Prostate gland (tissue), 2 donors: ENCODE measurements around the gene ITGA11. TPM values are rescaled to one million over a fixed set of nuclear protein-coding genes. Genes with fewer than 3 reads are reported as not detected.

Source experiments
- DNase-seq: peaks from one replicate; pipeline ENCODE4 v3.0.0-alpha.2; 2019; ENCODE audit warnings: low spot score
- H3K27ac ChIP-seq, 2 donors: fragments of 200-600 bp; sonication (generic); 2 replicates each; pipeline ENCODE4 v1.5.1; 2017 to 2019
- H3K27me3 ChIP-seq: fragments of 200-600 bp; sonication (generic); replicated peaks from 2 replicates; pipeline ENCODE4 v1.5.1; 2019; ENCODE audit not compliant: insufficient read depth
- H3K36me3 ChIP-seq, 2 donors: fragments of 200-600 bp; sonication (generic); 1 replicate in 1 of 2; 2 replicates in 1 of 2; pipeline versions ENCODE4 v1.5.1 to v1.8.1; 2017 to 2019
- H3K4me1 ChIP-seq: fragments of 200-600 bp; sonication (generic); replicated peaks from 2 replicates; pipeline ENCODE4 v1.5.1; 2019
- H3K4me3 ChIP-seq, 2 donors: fragments of 200-600 bp; sonication (generic); 2 replicates each; pipeline ENCODE4 v1.5.1; 2017 to 2019
- H3K9me3 ChIP-seq: fragments of 200-600 bp; sonication (generic); 2 replicates; pipeline ENCODE4 v1.5.1; 2017
- CTCF ChIP-seq, 4 experiments: fragments of 200-600 bp in 2 of 4; fragments of 450-650 bp in 2 of 4; sonication (generic) in 2 of 4; IDR thresholded peaks; 1 replicate in 3 of 4; 2 replicates in 1 of 4; pipeline ENCODE4 v1.5.1; 2016 to 2019; ENCODE audit warnings: antibody characterized with exemption in 4 of 4, mild to moderate bottlenecking in 2 of 4, moderate library complexity in 2 of 4
- POLR2A ChIP-seq: fragments of 450-650 bp; IDR thresholded peaks from one replicate; pipeline ENCODE4 v1.6.1; 2016; ENCODE audit warnings: antibody characterized with exemption, mild to moderate bottlenecking
- POLR2AphosphoS5 ChIP-seq: sonication (generic); formaldehyde crosslinking; IDR thresholded peaks from one replicate; pipeline ENCODE4 v1.6.1; 2017; ENCODE audit warnings: antibody characterized with exemption
- WGBS: methylation state at CpG from one replicate; pipeline ENCODE4 v1.1.5; 2018; 5-methylcytosine and 5-hydroxymethylcytosine counted together
- intact Hi-C: fragments of 100-400 bp; cut with DNase I; formaldehyde crosslinking; loops from one replicate; pipeline ENCODE4 v1.14.2; 2022
- total RNA-seq, 2 donors: library from RNA; depleted of rRNA; stranded (reverse); fragments of >200 nt; gene quantifications; one replicate each; pipeline ENCODE4 v1.1.0, GENCODE V29; 2016

ITGA11 gene
- total RNA-seq, 2 donors from 2014 or later = 2.0 to 11.0 TPM

DNA sequence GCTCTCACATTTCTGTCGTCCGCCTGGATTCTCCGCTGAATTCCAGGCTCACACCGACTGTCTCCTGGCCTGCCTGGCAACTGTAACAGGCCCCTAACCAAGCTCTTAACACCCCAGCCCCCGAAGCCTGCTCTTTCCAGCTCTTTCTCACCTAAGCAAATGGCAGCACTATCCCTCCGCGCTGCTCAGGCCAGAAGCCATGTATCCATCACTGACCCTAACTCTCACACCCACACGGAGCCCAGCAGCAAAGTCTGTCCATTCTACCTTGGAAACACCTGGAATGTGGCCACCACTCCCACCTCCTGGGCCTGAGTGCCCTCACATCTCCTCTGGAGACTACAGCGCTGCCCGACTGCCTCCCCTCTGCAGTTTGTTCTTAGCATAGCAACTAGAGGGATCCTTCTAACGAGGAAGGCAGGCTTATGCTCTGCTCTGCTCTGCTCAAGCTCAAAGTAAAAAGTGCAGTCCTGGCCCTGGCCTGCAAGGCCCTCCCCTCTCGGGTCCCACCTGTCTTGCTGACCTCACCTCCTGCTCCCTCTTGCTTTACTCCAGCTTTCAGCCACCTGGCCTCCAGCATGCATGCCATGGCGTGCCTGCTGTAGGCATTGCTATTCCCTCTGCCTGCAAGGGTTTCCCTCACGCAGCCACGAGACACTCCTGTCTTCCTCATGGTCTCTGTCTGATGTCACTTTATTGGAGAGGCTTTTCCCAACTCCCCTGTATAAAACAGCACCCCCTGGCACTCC lies 127.2 kb downstream of the ITGA11 start:
- Histone ChIP-seq H3K4me1 (no peaks in the 10 kb centered on the region), H3K27me3 (no peaks in the 10 kb centered on the region), H3K36me3 (no peaks in the 10 kb centered on the region), H3K9me3 (no peaks in the 10 kb centered on the region), H3K4me3 (no peak overlapping the region), H3K27ac (no peak overlapping the region)
- intact Hi-C loops = loop anchor here (5.0 kb wide), 2 partner anchors 52 to 248 kb away; no protein-coding TSS in a partner anchor
- TF ChIP-seq CTCF (IDR thresholded peaks at IDR 0.05) = no peak
- no peak for TF ChIP-seq POLR2AphosphoS5
- WGBS = 66% methylated on average over 15 of the region's 15 CpGs
- no peak for DNase-seq

- Histone ChIP-seq H3K36me3 (no peaks in the 10 kb centered on the region), H3K4me3 (no peak overlapping the region), H3K9me3 (no peaks in the 10 kb centered on the region), H3K4me1 (no peaks in the 10 kb centered on the region), H3K27ac (no peak overlapping the region), H3K27me3 (no peaks in the 10 kb centered on the region)
- TF ChIP-seq POLR2AphosphoS5 = no peak
- no peak for TF ChIP-seq POLR2A
- no peak for TF ChIP-seq CTCF (IDR thresholded peaks at IDR 0.05)
- 71% methylated on average over 12 of the region's 15 CpGs for WGBS
- intact Hi-C loops = loop anchor here (5.0 kb wide), 1 partner anchor 249 kb away; no protein-coding TSS in a partner anchor
- DNase-seq = no peak
Measured at GRCh38 chr15:68303560-68304436, 128.2 kb downstream of the ITGA11 start.

DNA sequence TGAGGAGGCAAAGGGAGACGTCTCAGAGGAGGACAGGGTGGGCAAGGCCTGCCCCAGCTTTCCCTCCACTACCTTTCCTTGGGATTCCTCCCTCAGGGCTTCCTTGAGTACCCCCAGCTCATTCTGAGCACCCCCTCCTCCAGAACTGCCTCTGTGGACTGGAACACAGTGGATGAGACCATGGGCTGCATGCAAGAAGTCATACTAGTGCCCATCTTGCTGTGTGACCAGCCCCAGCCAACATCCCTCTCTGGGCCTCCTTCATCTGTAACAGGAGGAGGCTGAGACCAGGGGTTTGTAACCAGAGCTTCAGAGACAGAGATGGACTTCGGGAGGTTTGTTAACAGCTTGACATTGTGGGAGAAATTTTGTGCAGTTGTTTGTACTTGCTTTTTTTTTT lies 128.8 kb downstream of the ITGA11 start:
- intact Hi-C loops = loop anchor here (5.0 kb wide), 1 partner anchor 249 kb away; no protein-coding TSS in a partner anchor
- Histone ChIP-seq H3K36me3 (no peaks in the 10 kb centered on the region), H3K4me3 (no peak overlapping the region), H3K27me3 (no peaks in the 10 kb centered on the region), H3K27ac (no peak overlapping the region), H3K4me1 (no peaks in the 10 kb centered on the region), H3K9me3 (no peaks in the 10 kb centered on the region)
- no peak for DNase-seq
- WGBS = 50% methylated on average over 2 of the region's 2 CpGs
- TF ChIP-seq POLR2AphosphoS5 = no peak
- no peak for TF ChIP-seq POLR2A

DNA sequence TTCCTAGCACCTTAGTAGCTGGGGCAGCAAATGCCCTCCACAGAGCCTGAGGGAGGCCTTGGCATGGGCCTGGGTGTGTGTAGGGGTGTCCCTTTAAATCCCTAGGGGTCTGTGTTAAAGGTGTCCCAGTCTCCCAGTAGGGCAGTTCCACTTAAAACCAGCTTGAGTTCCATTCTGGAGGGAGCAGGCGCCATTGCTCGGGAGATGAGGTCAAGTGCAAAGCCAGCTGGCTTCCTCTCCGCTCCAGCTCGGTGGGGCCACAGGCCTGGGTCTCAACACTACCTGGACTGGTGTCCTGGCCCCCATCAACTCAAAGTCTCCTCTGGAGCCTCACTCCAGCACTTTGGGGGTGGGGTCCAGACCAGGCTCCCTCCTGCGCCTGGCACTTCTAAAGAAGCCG lies 129.2 kb downstream of the ITGA11 start:
- Histone ChIP-seq H3K9me3 (no peaks in the 10 kb centered on the region), H3K27me3 (no peaks in the 10 kb centered on the region), H3K4me1 (no peaks in the 10 kb centered on the region), H3K4me3 (no peak overlapping the region), H3K27ac (no peak overlapping the region), H3K36me3 (no peaks in the 10 kb centered on the region)
- no peak for DNase-seq
- intact Hi-C loops = loop anchor here (5.0 kb wide), 1 partner anchor 250 kb away; no protein-coding TSS in a partner anchor
- WGBS = 98% methylated on average over 6 of the region's 6 CpGs
- TF ChIP-seq POLR2A = no peak

DNA sequence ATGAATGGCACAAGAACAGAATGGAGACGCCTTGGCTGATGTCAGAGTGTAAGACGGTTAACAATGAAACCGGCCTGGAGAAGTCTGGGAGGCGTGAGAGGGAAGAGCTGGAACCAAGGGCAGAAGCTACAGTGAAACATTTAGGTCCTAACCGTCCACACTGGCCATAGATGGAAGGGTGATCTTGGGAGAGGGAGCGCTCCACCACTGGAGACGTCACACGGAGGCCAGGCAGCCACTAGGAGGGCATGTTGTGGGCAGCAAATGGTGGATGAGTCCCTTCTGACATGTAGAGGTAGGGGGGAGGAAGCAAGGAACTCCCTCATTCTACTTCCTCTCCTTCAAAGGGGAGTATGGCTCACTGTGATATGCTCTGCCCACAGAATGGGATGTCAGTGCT lies 130.7 kb downstream of the ITGA11 start:
- Histone ChIP-seq H3K9me3 (no peaks in the 10 kb centered on the region), H3K27ac (no peak overlapping the region), H3K27me3 (no peaks in the 10 kb centered on the region), H3K4me1 (no peaks in the 10 kb centered on the region), H3K36me3 (no peaks in the 10 kb centered on the region), H3K4me3 (no peak overlapping the region)
- intact Hi-C loops = loop anchor here (5.0 kb wide), 1 partner anchor 251 kb away; no protein-coding TSS in a partner anchor
- no peak for TF ChIP-seq POLR2A
- TF ChIP-seq POLR2AphosphoS5 = no peak
- no peak for TF ChIP-seq CTCF (IDR thresholded peaks at IDR 0.05)
- 92% methylated on average over 8 of the region's 8 CpGs for WGBS
- no peak for DNase-seq
